SK-N-SH (cell line): Measurements from ENCODE around the gene PARD3. TPM values are rescaled to one million over a fixed set of nuclear protein-coding genes. Genes with fewer than 3 reads are reported as not detected.

Source experiments
- CTCF ChIA-PET: fragments of 300-600, 350-600 bp; formaldehyde crosslinking; extraction: SDS; loops from one replicate; lab custom pipeline; 2021; lab: Yijun Ruan, JAX
- POLR2A ChIA-PET: fragments of 350-600 bp; sonication (Branson Sonifier 250); formaldehyde crosslinking; extraction: SDS; loops from one replicate; lab custom pipeline; 2020; ENCODE audit warnings: antibody characterized with exemption, inconsistent platforms; lab: Yijun Ruan, JAX
- DNase-seq: peaks from one replicate; pipeline ENCODE4 v3.0.0; 2012
- H2AFZ ChIP-seq: fragments of 200-600 bp; sonication (generic); 2 replicates; pipeline ENCODE4 v1.8.1; 2016; ENCODE audit warnings: antibody characterized with exemption, mild to moderate bottlenecking, low read depth
- H3F3A ChIP-seq: fragments of 200-600 bp; sonication (generic); replicated peaks from 2 replicates; pipeline ENCODE3; 2016; ENCODE audit warnings: antibody characterized with exemption, mild to moderate bottlenecking; ENCODE audit not compliant: insufficient read depth
- H3K27ac ChIP-seq, 2 experiments: fragments of 200-500 bp in 1 of 2; fragments of 200-600 bp in 1 of 2; sonication (Bioruptor generic) in 1 of 2; sonication (generic), shearing (Covaris generic) in 1 of 2; 2 replicates each; pipeline versions ENCODE4 v1.5.1 to v1.6.1; 2014 to 2016; ENCODE audit warnings: low read depth in 2 of 2, inconsistent platforms in 1 of 2, low read length in 1 of 2, mild to moderate bottlenecking in 1 of 2, mixed read lengths in 1 of 2
- H3K27me3 ChIP-seq: fragments of 200-600 bp; sonication (generic), shearing (Covaris generic); 2 replicates; pipeline ENCODE4 v1.6.1; 2016; ENCODE audit warnings: mixed run types; ENCODE audit not compliant: insufficient read depth
- H3K36me3 ChIP-seq, 2 experiments: fragments of 200-500 bp in 1 of 2; fragments of 200-600 bp in 1 of 2; sonication (Bioruptor generic) in 1 of 2; sonication (generic) in 1 of 2; replicated peaks in 1 of 2; 2 replicates each; pipeline versions ENCODE3 to v1.5.1; 2014 to 2016; ENCODE audit warnings: low read length in 1 of 2, mild to moderate bottlenecking in 1 of 2; ENCODE audit not compliant: insufficient read depth in 2 of 2, control insufficient read depth in 1 of 2
- H3K4me1 ChIP-seq, 2 experiments: fragments of 200-500 bp in 1 of 2; fragments of 200-600 bp in 1 of 2; sonication (Bioruptor generic) in 1 of 2; sonication (generic), shearing (Covaris generic) in 1 of 2; 2 replicates each; pipeline versions ENCODE4 v1.5.1 to v1.6.1; 2014 to 2016; ENCODE audit warnings: low read depth in 1 of 2, low read length in 1 of 2, mixed run types in 1 of 2; ENCODE audit not compliant: insufficient read depth in 2 of 2, control insufficient read depth in 1 of 2
- H3K4me2 ChIP-seq: fragments of 200-600 bp; sonication (generic), shearing (Covaris generic); 2 replicates; pipeline ENCODE4 v1.6.1; 2017; ENCODE audit warnings: mixed run types
- H3K4me3 ChIP-seq, 2 experiments: fragments of 200-500 bp in 1 of 2; fragments of 200-600 bp in 1 of 2; sonication (Bioruptor generic) in 1 of 2; sonication (generic), shearing (Covaris generic) in 1 of 2; 2 replicates each; pipeline versions ENCODE4 v1.5.1 to v1.8.1; 2014 to 2016; ENCODE audit warnings: low read depth in 2 of 2, inconsistent platforms in 1 of 2, low read length in 1 of 2, mild to moderate bottlenecking in 1 of 2, mixed read lengths in 1 of 2, moderate library complexity in 1 of 2
- H3K79me2 ChIP-seq: fragments of 200-600 bp; sonication (generic); 2 replicates; pipeline ENCODE4 v1.8.1; 2017; ENCODE audit warnings: mild to moderate bottlenecking; ENCODE audit not compliant: insufficient read depth
- H3K9ac ChIP-seq: fragments of 200-600 bp; sonication (generic); 2 replicates; pipeline ENCODE4 v1.6.1; 2017; ENCODE audit warnings: mixed run types
- H3K9me2 ChIP-seq: fragments of 200-600 bp; sonication (generic); 2 replicates; pipeline ENCODE4 v1.6.1; 2017; ENCODE audit warnings: mixed run types
- H3K9me3 ChIP-seq: fragments of 200-600 bp; sonication (generic); 2 replicates; pipeline ENCODE4 v1.6.1; 2017; ENCODE audit warnings: mixed run types, mild to moderate bottlenecking, moderate library complexity
- H4K20me1 ChIP-seq: fragments of 200-600 bp; sonication (generic); 2 replicates; pipeline ENCODE4 v1.6.1; 2017; ENCODE audit warnings: mild to moderate bottlenecking, mixed run types; ENCODE audit not compliant: insufficient read depth
- CTCF ChIP-seq: fragments of 200-600 bp; sonication (generic); IDR thresholded peaks from 2 replicates; pipeline ENCODE4 v1.6.1; 2017; ENCODE audit warnings: antibody characterized with exemption, mild to moderate bottlenecking, moderate library complexity
- ELF1 ChIP-seq: IDR thresholded peaks from 2 replicates; pipeline ENCODE4 v1.4.0; 2012
- EP300 ChIP-seq, 2 experiments: IDR thresholded peaks; 2 replicates each; pipeline versions ENCODE4 v1.4.0 to v1.6.1; 2012; ENCODE audit warnings: borderline replicate concordance in 1 of 2, low read depth in 1 of 2, low read length in 1 of 2
- FOXJ3 ChIP-seq: sonication (generic); formaldehyde crosslinking; IDR thresholded peaks from 2 replicates; pipeline ENCODE4 v1.5.1; 2020; ENCODE audit warnings: mild to moderate bottlenecking, missing genetic modification reagents
- MXI1 ChIP-seq: IDR thresholded peaks from 2 replicates; pipeline ENCODE4 v1.6.1; 2012; ENCODE audit warnings: mild to moderate bottlenecking, low read depth, low read length, improper control_type of control experiment
- NRF1 ChIP-seq: IDR thresholded peaks from 2 replicates; pipeline ENCODE4 v1.6.1; 2012; ENCODE audit warnings: low read depth, mild to moderate bottlenecking, low read length
- RAD21 ChIP-seq: IDR thresholded peaks from 2 replicates; pipeline ENCODE4 v1.6.1; 2012; ENCODE audit warnings: mild to moderate bottlenecking, low read length
- RCOR1 ChIP-seq: fragments of 150-350 bp; IDR thresholded peaks from 2 replicates; pipeline ENCODE4 v1.6.1; 2017; ENCODE audit warnings: antibody characterized with exemption, low read length
- RFX5 ChIP-seq: IDR thresholded peaks from 2 replicates; pipeline ENCODE4 v1.6.1; 2012; ENCODE audit warnings: mild to moderate bottlenecking, improper control_type of control experiment, low read length
- SMC3 ChIP-seq: IDR thresholded peaks from 2 replicates; pipeline ENCODE4 v1.6.1; 2012; ENCODE audit warnings: low read depth, low read length, improper control_type of control experiment
- USF2 ChIP-seq: fragments of 150-350 bp; IDR thresholded peaks from 2 replicates; pipeline ENCODE4 v1.6.1; 2017; ENCODE audit warnings: antibody characterized with exemption, low read length, low read depth, borderline replicate concordance
- YY1 ChIP-seq: IDR thresholded peaks from 2 replicates; pipeline ENCODE4 v1.4.0; 2012; ENCODE audit warnings: low read depth, mild to moderate bottlenecking
- WGBS: methylation state at CpG from one replicate; pipeline ENCODE4 v1.1.6; 2017; ENCODE audit warnings: low lambda C conversion rate; 5-methylcytosine and 5-hydroxymethylcytosine counted together
- polyA plus RNA-seq, 3 experiments: library from polyadenylated mRNA; depleted of rRNA; stranded (reverse); fragments of >200 nt; gene quantifications; 2 replicates each; pipeline ENCODE4 v1.2.3, GENCODE V29; 2012
- TF ChIP-seq, protein P1 (sequence below): fragments of 150-350 bp; IDR thresholded peaks from 2 replicates; pipeline ENCODE4 v1.6.1; 2016; ENCODE audit warnings: mild to moderate bottlenecking, low read depth, low read length
- TF ChIP-seq, protein P2 (sequence below): IDR thresholded peaks from 2 replicates; pipeline ENCODE4 v1.4.0; 2012; ENCODE audit warnings: low read depth
- TF ChIP-seq, protein P3 (sequence below): IDR thresholded peaks from 2 replicates; pipeline ENCODE4 v1.6.1; 2012; ENCODE audit warnings: mild to moderate bottlenecking, low read depth, low read length, moderate library complexity

The PARD3 gene
- polyA plus RNA-seq, 1 of the 3 experiments (the other 2 are of a cell fraction) = 29.4 TPM

- TF ChIP-seq, protein P1, sequence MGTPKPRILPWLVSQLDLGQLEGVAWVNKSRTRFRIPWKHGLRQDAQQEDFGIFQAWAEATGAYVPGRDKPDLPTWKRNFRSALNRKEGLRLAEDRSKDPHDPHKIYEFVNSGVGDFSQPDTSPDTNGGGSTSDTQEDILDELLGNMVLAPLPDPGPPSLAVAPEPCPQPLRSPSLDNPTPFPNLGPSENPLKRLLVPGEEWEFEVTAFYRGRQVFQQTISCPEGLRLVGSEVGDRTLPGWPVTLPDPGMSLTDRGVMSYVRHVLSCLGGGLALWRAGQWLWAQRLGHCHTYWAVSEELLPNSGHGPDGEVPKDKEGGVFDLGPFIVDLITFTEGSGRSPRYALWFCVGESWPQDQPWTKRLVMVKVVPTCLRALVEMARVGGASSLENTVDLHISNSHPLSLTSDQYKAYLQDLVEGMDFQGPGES = no peak
- TF ChIP-seq, protein P2, sequence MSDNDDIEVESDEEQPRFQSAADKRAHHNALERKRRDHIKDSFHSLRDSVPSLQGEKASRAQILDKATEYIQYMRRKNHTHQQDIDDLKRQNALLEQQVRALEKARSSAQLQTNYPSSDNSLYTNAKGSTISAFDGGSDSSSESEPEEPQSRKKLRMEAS = no peak
- no peak for TF ChIP-seq EP300 (IDR thresholded peaks at IDR 0.05; ENCODE audit: borderline replicate concordance in 1 of 2, low read depth in 1 of 2, low read length in 1 of 2)
Measured at GRCh38 chr10:34587680-34588019, 227.4 kb downstream of the PARD3 start (continued).

GRCh38 chr10:34587002-34587679 lies 228.0 kb downstream of the PARD3 start:
- ChIA-PET CTCF (no interaction called here), POLR2A (no interaction called here)
- no peak overlapping the region for H2AFZ ChIP-seq
- H4K20me1 ChIP-seq = no peaks in the 10 kb centered on the region
- no peaks in the 10 kb centered on the region for H3K27me3 ChIP-seq
- no peak overlapping the region for H3K27ac ChIP-seq
- H3K9me2 ChIP-seq = no peaks in the 10 kb centered on the region
- peaks cover 23% of the 10 kb centered on the region for H3K79me2 ChIP-seq
- no peak overlapping the region for H3K9ac ChIP-seq
- TF ChIP-seq RCOR1 = no peak
- no peak for TF ChIP-seq FOXJ3 (CRISPR knock-in tag)
- no peak for TF ChIP-seq NRF1
- TF ChIP-seq, protein P3, sequence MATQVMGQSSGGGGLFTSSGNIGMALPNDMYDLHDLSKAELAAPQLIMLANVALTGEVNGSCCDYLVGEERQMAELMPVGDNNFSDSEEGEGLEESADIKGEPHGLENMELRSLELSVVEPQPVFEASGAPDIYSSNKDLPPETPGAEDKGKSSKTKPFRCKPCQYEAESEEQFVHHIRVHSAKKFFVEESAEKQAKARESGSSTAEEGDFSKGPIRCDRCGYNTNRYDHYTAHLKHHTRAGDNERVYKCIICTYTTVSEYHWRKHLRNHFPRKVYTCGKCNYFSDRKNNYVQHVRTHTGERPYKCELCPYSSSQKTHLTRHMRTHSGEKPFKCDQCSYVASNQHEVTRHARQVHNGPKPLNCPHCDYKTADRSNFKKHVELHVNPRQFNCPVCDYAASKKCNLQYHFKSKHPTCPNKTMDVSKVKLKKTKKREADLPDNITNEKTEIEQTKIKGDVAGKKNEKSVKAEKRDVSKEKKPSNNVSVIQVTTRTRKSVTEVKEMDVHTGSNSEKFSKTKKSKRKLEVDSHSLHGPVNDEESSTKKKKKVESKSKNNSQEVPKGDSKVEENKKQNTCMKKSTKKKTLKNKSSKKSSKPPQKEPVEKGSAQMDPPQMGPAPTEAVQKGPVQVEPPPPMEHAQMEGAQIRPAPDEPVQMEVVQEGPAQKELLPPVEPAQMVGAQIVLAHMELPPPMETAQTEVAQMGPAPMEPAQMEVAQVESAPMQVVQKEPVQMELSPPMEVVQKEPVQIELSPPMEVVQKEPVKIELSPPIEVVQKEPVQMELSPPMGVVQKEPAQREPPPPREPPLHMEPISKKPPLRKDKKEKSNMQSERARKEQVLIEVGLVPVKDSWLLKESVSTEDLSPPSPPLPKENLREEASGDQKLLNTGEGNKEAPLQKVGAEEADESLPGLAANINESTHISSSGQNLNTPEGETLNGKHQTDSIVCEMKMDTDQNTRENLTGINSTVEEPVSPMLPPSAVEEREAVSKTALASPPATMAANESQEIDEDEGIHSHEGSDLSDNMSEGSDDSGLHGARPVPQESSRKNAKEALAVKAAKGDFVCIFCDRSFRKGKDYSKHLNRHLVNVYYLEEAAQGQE = no peak
- no peak for TF ChIP-seq ELF1
- TF ChIP-seq SMC3 = no peak
- TF ChIP-seq CTCF = no peak
- TF ChIP-seq, protein P1 = no peak
- TF ChIP-seq RFX5 = no peak
- TF ChIP-seq, protein P2 = no peak
- TF ChIP-seq USF2 = no peak
- TF ChIP-seq YY1 = no peak
- TF ChIP-seq RAD21 = no peak
- no peak for TF ChIP-seq MXI1
- H3K9me3 ChIP-seq = no peaks in the 10 kb centered on the region
- H3K36me3 ChIP-seq = no peaks in the 10 kb centered on the region
- 94% methylated on average over 4 of the region's 4 CpGs for WGBS
- H3K4me1 ChIP-seq = peaks cover 6 to 48% of the 10 kb centered on the region in 2 experiments; a peak in 3 of 4 replicates
- peaks cover 20% of the 10 kb centered on the region for H3F3A ChIP-seq
- no peak overlapping the region for H3K4me2 ChIP-seq
- H3K4me3 ChIP-seq = no peak overlapping the region
- DNase-seq = no peak
